HFF-Myc (cell line): Measurements from ENCODE around the gene PRDX5.

Experiments
- DNase-seq: peaks from one replicate; pipeline ENCODE4 v3.0.0-alpha.2; 2011; ENCODE audit warnings: low read depth; ENCODE audit errors: extremely low read depth
- H3K4me3 ChIP-seq: replicated peaks from 2 replicates; pipeline ENCODE4 v1.5.1; 2011; ENCODE audit warnings: low read depth, mild to moderate bottlenecking, control low read depth, low read length
- CTCF ChIP-seq: IDR thresholded peaks from 2 replicates; pipeline ENCODE4 v1.5.1; 2012; ENCODE audit warnings: mild to moderate bottlenecking, low read depth, low read length, control low read depth; ENCODE audit errors: missing control alignments

Gene PRDX5

GRCh38 chr11:64358536-64358906 lies 40.6 kb downstream of the PRDX5 start:
- DNase-seq, result no peak
- H3K4me3 ChIP-seq, result peak overlapping the region; percentile 81
- TF ChIP-seq CTCF, result no peak

- no peak for DNase-seq
- TF ChIP-seq CTCF, result no peak
- H3K4me3 ChIP-seq, result peak within 1 kb of the TSS; percentile 81
These were observed 41.2 kb downstream of the PRDX5 start, which contains the start of gene RPS6KA4 for GRCh38 chr11:64358907-64359711. Gene RPS6KA4 (plus strand): TSS chr11:64359162. CDS start chr11:64359236, 74 bp downstream.

GRCh38 chr11:64359712-64360445 lies 42.0 kb downstream of the PRDX5 start:
- TF ChIP-seq CTCF, result no peak
- peak overlapping the region; percentile 81 for H3K4me3 ChIP-seq
- DNase-seq, result no peak

DNA sequence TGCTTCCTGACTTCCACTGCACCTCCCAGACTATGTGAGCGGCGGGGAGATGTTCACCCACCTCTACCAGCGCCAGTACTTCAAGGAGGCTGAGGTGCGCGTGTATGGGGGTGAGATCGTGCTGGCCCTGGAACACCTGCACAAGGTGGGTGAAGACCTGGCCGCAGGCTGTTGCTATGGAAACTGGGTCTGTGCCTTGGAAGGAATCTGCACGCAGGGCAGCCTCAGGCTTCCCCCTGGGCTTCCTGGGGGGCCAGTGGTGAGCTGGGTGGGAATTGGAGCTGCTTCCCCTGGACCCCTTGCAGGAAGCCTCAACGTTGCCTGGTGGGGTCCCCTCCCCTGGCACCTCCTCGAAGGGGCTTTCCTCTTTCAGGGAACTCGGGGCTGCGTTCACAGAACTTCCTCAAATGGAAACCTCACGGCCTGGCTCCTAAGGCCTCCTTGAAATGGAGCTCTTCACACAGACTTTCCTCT lies 42.6 kb downstream of the PRDX5 start:
- no peak for DNase-seq
- H3K4me3 ChIP-seq, result no peak overlapping the region
- no peak for TF ChIP-seq CTCF

- no peak for TF ChIP-seq CTCF
- no peak overlapping the region for H3K4me3 ChIP-seq
- DNase-seq, result no peak
These were observed 43.7 kb downstream of the PRDX5 start for GRCh38 chr11:64361659-64362058.

DNA sequence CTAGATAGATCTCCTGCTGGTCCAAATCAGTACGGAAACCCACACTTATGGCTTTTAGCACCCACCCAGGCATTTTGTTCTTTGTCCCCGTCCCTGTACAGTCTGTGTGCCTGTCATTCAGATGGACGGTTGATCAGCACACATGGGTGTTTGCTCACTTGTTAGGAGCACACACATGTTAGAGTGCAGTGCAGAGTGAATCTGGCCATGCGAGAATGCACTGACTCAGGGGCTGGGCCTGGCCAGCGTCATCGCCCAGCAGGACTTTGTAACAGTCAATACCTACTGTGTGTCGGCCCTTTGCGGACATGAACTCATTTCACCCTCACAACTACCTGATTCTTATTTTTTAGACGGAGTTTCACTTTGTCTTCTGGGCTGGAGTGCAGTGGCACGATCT lies 44.4 kb downstream of the PRDX5 start:
- H3K4me3 ChIP-seq, result no peak overlapping the region

More for the DNA sequence above, 44.4 kb downstream of the PRDX5 start:
- TF ChIP-seq CTCF, result no peak
- DNase-seq, result no peak
